ENCODE data around the gene C22orf15.
A peak's percentile ranks its signal among the peaks of the same experiment; 100 is the strongest.

C22orf15 gene

DNA sequence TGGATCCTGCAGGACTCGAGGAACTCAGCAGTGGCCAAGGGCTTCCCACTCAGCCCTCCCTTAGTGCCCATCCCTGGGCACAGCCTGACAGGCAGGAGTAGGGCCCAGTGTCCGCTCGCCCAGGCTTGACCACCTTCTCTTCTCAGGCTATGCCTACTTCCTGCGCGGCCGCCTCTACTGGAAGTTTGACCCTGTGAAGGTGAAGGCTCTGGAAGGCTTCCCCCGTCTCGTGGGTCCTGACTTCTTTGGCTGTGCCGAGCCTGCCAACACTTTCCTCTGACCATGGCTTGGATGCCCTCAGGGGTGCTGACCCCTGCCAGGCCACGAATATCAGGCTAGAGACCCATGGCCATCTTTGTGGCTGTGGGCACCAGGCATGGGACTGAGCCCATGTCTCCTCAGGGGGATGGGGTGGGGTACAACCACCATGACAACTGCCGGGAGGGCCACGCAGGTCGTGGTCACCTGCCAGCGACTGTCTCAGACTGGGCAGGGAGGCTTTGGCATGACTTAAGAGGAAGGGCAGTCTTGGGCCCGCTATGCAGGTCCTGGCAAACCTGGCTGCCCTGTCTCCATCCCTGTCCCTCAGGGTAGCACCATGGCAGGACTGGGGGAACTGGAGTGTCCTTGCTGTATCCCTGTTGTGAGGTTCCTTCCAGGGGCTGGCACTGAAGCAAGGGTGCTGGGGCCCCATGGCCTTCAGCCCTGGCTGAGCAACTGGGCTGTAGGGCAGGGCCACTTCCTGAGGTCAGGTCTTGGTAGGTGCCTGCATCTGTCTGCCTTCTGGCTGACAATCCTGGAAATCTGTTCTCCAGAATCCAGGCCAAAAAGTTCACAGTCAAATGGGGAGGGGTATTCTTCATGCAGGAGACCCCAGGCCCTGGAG lies 20.7 kb downstream of the C22orf15 start:
- H3K4me3 ChIP-seq (ENCODE audit: low read length): no peak overlapping the region
- no peak for TF ChIP-seq ZNF274 (IDR thresholded peaks at IDR 0.05; ENCODE audit: low read depth, low read length)

DNA sequence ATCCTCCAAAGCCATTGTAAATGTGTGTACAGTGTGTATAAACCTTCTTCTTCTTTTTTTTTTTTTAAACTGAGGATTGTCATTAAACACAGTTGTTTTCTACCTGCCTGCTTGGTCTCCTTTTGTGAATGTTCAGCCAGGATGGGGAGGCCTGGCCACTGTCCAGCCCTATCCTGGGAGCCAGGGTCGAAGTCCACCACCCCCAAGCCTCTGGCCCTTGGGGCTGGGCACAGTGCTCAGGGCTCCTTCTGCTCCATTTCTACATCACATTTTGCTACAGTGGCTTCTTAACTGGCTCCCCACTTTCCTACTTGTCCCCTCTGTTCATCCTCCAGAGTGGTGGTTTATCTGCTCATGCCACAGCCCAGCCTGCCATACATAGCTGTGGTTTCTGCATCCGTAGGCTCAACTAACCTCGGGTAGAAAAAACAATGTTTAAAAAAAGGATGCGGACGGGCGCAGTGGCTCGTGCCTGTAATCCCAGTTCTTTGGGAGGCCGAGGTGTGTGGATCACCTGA lies 21.5 kb downstream of the C22orf15 start:
- H3K4me3 ChIP-seq (ENCODE audit: low read length): no peak overlapping the region
- TF ChIP-seq ZNF274 (IDR thresholded peaks at IDR 0.05; ENCODE audit: low read depth, low read length): no peak

DNA sequence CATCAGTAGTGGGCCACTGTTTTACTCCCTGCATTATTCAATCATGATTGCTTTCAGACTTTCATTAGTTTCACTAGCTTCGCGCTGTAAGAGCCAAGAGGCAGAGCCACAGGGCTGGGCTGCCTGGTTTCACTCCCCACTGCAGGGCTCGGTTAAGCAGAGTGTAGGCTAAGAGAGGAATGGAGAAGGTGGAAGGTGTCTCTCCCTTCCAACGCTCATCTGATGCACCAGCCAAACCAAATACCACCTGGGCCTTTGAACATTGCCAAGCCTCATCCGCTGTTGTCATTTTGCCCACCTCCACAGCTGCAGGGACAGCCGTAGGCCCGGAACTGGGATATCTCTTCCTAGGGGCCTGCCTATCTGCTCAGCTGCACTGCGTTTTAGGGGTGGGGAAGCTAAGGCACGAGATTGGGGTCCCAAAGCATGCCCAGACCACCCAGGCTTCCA lies 23.5 kb downstream of the C22orf15 start:
- TF ChIP-seq ZNF274 (IDR thresholded peaks at IDR 0.05; ENCODE audit: low read depth, low read length): no peak

DNA sequence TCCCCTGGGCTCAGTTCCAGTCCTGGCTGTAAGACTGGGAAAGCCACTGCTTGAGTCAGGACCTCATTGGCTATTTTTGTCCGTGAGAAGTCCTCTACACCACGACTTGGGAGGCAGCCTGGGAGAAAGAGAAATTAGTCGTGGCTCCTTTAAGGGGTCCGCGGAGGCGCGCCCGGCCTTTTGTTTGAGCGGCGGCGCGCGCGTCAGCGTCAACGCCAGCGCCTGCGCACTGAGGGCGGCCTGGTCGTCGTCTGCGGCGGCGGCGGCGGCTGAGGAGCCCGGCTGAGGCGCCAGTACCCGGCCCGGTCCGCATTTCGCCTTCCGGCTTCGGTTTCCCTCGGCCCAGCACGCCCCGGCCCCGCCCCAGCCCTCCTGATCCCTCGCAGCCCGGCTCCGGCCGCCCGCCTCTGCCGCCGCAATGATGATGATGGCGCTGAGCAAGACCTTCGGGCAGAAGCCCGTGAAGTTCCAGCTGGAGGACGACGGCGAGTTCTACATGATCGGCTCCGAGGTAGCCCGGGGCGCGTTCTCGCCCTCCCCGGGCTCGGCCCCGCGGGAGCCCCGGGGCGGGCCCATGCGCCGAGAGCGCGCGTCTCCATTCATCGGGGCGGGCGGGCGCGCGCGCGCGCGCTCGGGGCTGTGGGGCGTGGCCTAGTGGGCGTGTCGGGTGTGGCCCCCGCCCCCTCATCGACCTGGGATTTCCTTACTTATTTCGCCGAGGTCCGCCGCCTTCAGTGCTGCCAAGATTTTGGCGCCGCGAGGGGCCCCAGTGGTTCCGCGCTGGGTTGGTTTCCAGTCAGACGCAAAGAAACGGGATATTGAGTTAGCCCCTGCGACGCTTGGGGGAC lies 24.2 kb downstream of the C22orf15 start, which contains the start of gene SMARCB1:
TSS of gene SMARCB1 (plus strand) at position 215 of the 848 bp plus-strand sequence. CDS start at position 419, 204 bp downstream.
- H3K4me3 ChIP-seq (ENCODE audit: low read length): peak within 1 kb of the TSS; percentile 98
- no peak for TF ChIP-seq ZNF274 (IDR thresholded peaks at IDR 0.05; ENCODE audit: low read depth, low read length)

More for the DNA sequence above, 23.5 kb downstream of the C22orf15 start:
- peak overlapping the region; percentile 98; the same call in 1 of the 2 replicates for H3K4me3 ChIP-seq (ENCODE audit: low read length)

DNA sequence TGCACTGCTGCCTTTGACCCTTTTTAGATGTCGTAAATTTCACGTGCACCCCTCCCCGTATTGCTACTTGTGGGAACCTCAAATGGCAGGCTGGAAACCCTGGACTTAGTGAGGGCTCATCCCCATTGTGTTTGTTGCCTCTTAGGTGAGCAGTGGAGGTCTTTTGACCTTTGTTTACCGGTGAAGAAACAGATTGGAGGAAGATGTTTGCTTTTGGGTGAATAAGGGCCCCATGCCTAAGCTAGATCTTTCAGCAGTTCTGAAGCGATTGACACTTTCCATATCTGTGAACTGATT lies 24.8 kb downstream of the C22orf15 start:
- TF ChIP-seq ZNF274 (IDR thresholded peaks at IDR 0.05; ENCODE audit: low read depth, low read length): no peak
- H3K4me3 ChIP-seq (ENCODE audit: low read length): peak overlapping the region; percentile 98

DNA sequence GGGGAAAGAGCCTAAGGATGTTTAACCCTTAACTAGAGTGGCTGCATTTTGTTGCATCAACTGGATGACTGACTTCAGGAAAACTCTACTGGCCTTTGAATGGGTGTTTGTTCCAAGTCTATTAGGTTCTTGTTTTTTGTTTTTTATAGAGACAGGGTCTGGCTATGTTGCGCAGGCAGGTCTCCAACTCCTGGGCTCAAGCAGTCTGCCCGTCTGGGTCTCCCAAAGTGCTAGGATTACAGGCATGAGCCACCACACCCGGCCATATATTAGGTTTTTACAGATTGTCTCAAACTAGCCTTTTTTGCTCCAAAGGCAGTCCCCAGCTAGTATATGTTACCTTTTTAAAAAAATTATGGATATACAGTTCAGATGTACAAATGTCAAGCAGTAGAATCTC lies 25.1 kb downstream of the C22orf15 start:
- TF ChIP-seq ZNF274 (IDR thresholded peaks at IDR 0.05; ENCODE audit: low read depth, low read length): no peak
- peak overlapping the region; percentile 98 for H3K4me3 ChIP-seq (ENCODE audit: low read length)

DNA sequence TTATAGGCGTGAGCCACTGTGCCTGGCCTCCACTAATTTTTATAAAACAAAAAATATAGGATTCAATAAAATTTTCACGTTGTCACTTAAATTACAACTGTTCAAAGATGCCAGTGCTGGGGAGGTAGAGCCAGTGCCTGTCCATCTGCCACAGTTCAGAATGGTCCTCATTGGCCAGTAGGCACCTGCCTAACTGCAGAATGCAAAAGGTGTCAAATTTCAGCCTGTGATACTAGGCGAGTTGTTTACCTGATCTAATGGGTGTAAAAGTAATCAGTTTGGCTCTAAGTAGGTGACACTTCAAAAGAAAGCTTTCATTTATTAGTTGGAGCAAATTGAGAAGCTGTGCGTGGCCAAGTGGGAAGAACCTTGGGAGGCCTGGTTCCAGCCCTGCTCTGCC lies 26.3 kb downstream of the C22orf15 start:
- H3K4me3 ChIP-seq (ENCODE audit: low read length): no peak overlapping the region
- no peak for TF ChIP-seq ZNF274 (IDR thresholded peaks at IDR 0.05; ENCODE audit: low read depth, low read length)

DNA sequence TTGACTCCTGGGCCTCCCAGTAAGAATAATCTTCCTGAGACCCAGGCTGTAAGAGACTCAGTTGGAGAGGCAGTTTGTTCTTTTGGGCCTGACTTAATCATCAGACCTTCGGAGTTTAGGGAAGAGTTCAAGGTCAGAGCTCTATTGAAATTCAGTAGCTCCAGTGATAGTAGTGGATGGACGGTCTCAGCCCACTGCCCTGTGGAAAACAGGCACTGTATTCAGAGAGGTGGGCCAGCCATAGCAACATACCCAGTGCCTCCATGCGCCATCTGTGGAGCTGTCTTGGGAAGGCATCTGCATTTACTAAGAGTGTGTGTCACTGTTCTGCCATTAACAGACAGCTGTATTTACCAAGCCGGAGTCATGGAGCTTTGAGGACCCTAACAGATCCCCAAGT lies 26.8 kb downstream of the C22orf15 start:
- H3K4me3 ChIP-seq (ENCODE audit: low read length): no peak overlapping the region
- no peak for TF ChIP-seq ZNF274 (IDR thresholded peaks at IDR 0.05; ENCODE audit: low read depth, low read length)

DNA sequence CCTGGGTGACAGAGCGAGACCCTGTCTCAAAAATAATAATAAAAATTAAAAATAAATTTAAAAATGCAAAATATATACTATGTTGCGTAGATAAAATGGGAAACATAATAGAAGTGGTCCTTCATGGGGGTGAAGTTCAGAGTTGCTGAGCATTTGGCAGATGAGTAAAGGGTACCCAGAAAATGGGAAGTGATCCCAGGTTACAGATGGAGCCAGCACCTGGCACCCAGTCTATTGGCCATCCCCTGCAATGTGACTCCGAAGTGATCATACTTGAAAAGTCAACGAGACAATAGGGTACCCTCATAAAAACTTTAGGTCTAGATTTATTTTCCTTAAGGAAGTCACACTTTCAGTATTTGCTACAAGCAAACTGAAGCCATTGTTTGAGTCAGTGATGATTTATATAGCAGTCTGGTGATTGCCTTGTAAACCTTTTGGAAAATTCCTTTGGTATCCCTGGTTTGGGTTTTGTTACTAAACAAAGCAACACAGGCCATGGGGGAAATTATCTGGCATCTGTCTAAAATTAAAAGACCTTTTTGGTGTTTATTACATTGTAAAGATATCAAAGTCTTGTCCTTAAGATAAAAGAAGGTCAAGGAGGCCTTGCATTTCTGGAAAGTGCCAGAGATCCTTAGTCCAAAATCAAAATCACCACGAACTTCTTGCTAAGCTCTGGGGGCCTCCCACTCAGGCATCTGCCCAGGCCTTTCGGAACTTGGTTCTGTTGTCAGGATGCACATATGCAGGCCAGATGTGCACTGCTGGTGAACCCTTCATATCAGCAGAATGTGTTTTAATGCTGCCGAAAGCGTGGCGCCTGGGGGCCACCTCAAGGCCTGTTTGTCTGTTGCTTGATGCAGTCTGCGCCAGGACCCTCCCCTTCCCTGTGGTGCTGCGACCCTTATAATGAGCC lies 28.3 kb downstream of the C22orf15 start:
- H3K4me3 ChIP-seq (ENCODE audit: low read length): no peak overlapping the region
- no peak for TF ChIP-seq ZNF274 (IDR thresholded peaks at IDR 0.05; ENCODE audit: low read depth, low read length)

DNA sequence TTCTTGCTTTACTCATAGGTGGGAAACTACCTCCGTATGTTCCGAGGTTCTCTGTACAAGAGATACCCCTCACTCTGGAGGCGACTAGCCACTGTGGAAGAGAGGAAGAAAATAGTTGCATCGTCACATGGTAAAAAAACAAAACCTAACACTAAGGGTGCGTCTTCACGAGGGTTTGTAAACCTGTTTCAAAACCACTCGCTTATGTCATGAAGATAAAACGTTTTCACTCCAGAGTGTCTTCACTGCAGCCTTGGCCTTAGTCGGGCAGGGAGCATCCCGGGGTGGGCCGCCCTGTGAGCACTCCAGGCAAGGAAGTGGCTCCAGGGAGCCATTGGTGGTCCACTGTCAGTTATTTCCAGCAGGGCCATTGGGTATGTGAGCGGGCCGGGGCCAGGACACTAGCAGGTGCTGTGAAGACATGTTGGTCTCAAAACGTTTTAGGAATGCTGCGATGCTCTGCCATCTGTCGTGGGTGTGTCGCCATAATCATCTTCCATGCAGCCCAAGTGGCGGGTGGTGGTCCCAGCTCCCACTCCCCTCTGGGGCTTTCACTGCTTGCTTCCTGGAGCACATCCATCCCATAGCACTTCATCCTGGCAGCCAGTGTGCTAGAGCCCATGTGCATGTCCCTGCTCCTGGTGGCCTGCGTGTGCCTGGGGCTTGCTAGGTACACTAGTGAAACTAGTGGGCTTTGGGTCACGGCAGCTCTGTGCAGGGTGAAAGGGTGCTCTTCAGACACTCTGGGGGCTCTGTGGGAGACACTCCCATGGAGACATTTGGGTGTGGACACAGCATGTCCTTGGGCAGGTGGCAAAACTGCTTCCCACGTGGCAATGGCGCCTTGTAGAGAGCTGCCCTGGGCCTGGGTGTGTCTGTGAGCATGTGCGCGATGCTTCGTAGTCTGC lies 29.2 kb downstream of the C22orf15 start:
- TF ChIP-seq ZNF274 (IDR thresholded peaks at IDR 0.05; ENCODE audit: low read depth, low read length): no peak
- H3K4me3 ChIP-seq (ENCODE audit: low read length): no peak overlapping the region

DNA sequence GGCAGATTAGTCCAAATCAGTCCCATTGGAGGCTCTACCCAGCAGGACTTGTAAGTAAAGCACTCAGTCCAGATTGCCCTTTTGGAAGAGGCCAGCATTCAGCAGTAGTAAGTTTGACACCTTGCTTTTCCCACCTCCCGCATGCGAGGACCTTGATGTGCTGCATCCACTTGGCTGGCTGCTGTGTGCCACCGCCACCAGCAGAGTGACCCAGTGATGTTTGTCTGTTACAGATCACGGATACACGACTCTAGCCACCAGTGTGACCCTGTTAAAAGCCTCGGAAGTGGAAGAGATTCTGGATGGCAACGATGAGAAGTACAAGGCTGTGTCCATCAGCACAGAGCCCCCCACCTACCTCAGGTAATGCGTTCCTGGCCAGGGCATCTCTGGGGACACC lies 30.5 kb downstream of the C22orf15 start:
- H3K4me3 ChIP-seq (ENCODE audit: low read length): no peak overlapping the region
- no peak for TF ChIP-seq ZNF274 (IDR thresholded peaks at IDR 0.05; ENCODE audit: low read depth, low read length)

DNA sequence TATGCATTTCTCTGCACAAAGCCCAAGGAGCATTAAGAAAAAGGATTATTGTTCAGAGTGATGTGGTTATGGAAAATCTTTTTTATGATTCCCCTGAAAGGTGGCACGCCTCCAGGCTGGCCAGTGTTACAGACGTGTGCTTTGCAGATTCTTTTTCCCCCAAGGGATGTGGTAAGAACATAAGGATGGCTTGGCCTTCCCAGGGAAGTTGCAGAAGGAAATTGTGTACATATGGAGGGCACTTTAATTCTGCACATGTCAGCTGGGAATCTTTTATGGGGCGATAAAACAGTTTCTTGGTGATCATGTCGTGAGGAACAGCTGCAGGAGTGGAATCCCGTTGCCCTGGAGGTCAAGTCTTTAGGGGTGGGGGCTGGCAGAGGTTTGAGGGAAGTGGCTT lies 33.7 kb downstream of the C22orf15 start:
- H3K4me3 ChIP-seq (ENCODE audit: low read length): no peak overlapping the region
- no peak for TF ChIP-seq ZNF274 (IDR thresholded peaks at IDR 0.05; ENCODE audit: low read depth, low read length)

All from GM08714 (cell line).